ENCODE results near the gene RTN4R.
"Not testable (repeated sequence)": the region's sequence is repeated elsewhere in the genome, so short reads cannot be mapped to it uniquely, and the experiment has no call there.

GRCh38 chr22:20270190-20271113 is 2.3 kb upstream of the RTN4R start:
- TF ChIP-seq EP300, POLR2A, CTCF (IDR thresholded peaks at IDR 0.05): not testable (repeated sequence)

Measured in tibial nerve (tissue), 4 donors.